GM18505 (cell line): ENCODE measurements around the gene NEAT1.

ENCODE experiments used
- ATAC-seq: cut with Tn5 transposase; IDR thresholded peaks from one replicate; pipeline ENCODE4 v1.9.1; 2021; ENCODE audit not compliant: unreplicated experiment
- POLR2A ChIP-seq: IDR thresholded peaks from 4 replicates; pipeline ENCODE4 v1.6.1; 2011; ENCODE audit warnings: borderline replicate concordance; ENCODE audit not compliant: insufficient read depth, insufficient read length; ENCODE audit errors: extremely low read depth

The NEAT1 gene

GRCh38 chr11:65422633-65423515, at the start of gene NEAT1:
Gene NEAT1, plus strand, starts transcription at chr11:65422798.
- no peak for ATAC-seq
- TF ChIP-seq POLR2A: peak; percentile 100

DNA sequence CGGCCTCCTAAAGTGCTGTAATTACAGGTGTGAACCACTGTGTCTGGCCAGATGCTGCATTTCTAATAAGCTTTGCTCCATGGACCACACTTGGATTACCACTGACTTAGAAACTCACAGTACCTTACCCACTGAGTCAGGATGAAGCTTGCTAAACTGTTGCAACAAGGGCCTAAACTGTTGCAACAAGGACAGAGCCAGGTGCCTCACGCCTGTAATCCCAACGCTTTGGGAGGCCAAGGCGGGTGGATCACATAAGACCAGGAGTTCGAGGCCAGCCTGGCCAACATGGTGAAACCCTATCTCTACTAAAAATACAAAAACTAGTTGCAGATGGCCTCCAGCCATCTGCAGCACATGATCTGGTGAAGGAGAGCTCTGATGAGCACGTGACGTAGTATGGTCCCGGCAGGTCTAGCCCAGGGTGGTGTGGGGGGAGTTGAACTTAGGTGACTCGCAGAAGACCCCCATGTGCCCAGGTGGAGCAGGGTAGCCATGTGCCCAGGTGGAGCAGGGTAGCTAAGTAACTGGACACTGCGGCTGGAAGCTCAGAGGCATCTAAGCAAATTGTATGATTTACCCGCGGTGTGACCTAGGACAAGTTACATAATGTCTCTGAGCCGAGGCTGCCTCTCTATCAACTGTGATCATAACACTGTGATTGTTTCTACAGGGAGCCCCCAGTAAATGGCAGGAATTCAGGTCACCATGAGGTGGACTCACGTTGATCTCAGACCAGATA, 48.6 kb upstream of the NEAT1 start:
- no peak for TF ChIP-seq POLR2A
- no peak for ATAC-seq

- no peak for ATAC-seq
- TF ChIP-seq POLR2A: no peak
These were observed 47.6 kb upstream of the NEAT1 start for GRCh38 chr11:65375012-65375411.

DNA sequence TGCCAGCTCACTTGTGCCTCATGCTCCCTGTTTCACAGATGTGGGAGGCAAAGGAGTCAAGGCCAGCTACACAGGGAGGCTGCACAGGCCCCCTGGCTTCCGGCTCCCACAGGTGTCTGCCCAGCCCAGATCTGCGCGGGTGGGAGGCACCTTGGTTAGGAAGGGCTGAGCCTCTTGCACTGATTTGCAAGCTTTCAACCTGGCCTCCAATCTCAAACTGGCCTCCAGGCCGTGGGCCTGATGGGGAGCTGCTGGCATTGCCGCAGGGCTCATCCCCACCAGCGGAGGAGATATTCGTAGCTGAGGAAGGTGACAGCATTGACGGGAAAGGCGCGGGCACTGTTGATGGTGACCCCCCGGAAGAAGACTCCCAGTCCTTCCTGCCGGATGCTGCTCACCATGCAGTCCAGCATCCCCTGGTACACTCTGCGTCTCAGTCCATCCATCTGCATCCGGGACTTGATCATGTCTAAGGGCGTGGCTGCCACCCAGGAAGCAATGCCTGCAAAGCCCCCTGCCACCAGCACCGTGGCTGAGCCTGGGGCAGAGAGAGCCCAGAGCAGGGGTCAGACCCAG, 46.4 kb upstream of the NEAT1 start:
- ATAC-seq: no peak
- TF ChIP-seq POLR2A: no peak

- no peak for TF ChIP-seq POLR2A
- ATAC-seq: no peak
These were observed 45.6 kb upstream of the NEAT1 start for GRCh38 chr11:65377036-65377435.

DNA sequence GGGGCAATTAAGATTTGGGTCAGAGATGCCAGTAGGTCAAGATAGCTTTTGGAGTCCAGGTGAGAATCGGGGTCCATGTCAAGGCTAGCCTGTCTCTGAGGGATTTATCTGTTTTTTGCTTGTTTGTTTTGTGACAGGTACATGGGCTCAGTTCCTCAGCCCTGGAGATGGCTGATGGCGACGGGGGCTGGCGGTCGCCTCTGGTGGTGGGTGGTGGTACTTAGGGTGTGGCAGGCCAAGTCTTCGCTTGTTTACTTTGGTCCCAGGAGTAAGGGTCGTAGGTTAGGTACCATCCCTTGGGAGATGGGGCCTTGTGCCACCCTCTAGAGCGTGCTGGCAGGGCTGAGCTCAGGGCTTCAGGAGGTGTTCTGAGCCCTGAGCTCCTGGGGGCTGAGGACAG, 44.8 kb upstream of the NEAT1 start:
- no peak for ATAC-seq
- no peak for TF ChIP-seq POLR2A

- ATAC-seq: no peak
These were observed 44.2 kb upstream of the NEAT1 start for GRCh38 chr11:65378208-65378927.

DNA sequence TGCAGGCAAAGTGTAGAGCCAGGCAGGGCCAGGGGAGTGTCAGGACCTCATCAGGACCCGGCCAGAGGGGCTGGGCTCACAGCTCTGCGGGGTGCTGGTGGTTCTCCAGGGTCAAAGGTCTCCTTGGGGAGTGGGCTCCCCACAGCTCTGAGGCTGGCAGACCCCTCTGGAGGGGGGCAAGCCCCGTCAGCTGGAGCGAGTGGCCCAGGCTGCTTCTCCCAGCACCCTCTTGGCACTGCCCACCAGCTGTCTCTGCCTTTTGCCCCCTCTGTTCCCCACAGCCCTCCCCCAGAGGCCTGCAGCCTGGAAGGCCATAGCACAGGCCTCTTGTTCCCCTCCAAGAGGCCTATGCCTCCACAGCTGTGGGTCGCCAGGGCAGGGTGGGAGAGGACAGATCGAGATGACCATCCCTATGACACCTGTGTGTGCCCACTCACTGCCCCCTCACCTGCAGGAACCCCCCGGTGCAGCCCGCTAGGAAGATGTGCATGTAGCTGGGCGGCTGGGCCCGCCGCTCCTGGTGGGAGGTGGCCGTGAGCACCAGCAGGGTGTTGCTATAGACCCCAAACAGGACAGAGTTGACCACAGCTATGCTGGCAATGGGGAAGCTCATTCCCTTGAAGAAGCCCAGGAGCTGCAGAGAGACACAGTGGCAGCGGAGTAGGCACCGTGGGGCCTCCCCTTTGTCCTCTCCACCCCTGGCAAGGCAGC, 43.5 kb upstream of the NEAT1 start:
- no peak for ATAC-seq
- no peak for TF ChIP-seq POLR2A

More at GRCh38 chr11:65378208-65378927, 44.2 kb upstream of the NEAT1 start:
- TF ChIP-seq POLR2A: no peak

DNA sequence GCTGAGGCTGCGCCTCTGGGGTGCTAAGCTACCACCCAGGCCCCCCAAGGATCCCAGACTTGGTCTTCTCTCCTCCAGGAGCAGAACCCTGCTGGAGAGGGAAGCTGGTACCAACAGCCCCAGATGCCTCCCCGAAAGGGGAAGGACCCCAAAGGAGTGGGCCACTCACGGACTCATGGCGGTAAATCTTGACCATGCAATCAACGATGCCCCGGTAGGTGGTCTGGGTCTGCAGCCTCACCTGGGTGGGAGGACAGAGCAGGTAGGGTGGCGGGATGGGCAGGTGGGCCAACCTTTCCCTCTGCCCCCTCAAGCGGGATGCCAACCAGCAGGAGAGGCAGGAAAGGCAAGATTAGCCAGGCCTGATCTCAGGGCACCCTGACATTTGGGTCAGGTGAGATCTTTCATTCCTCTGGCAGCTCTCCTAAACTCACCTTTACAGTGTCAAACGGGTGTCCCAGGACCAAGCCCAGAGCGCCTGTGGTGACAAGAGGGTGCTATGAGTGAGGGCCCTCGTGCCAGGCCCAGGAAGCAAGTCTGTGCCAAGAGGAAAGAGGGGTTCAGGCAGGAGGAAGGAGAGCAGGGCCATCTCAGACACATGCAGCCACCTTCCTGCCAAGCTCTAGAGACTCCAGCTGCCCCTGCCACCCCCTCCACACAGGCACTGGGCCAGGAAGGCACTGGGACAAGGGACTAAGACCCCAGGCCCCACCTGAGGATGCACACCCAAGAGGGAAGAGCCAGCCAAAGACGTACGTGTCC, 42.7 kb upstream of the NEAT1 start:
- ATAC-seq: no peak
- no peak for TF ChIP-seq POLR2A

DNA sequence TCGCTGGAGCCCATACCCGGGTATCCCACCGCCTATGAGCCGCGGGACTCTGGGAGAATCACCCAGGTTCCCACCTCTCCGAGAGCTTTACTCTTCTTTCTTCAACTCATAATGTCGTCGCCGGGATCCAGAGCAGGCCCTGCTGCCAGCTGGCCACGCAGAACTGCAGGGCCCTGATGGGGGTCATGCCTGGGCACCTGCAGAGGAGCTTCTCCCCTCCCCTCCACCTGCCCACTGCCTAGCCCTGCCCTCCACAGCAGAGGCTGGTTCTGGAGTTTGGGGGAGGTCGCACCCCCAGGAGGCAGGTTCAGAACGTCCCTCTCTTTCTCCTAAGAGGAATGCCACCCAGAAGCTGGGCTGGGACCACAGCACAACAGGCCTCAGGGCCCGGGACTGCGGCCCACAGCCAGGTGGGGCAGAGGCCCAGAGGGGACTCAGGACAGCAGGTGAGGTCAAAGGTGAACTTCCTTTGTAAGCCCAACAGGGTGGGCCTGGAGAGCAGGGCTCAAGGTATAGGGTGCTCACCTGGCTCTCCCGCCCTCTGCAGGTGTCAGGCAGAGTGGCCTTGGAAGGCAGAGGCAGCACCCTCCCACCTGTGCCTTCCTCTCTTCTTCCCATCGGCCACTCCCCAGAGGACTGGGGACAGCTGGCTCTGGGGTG, 42.0 kb upstream of the NEAT1 start:
- ATAC-seq: no peak
- no peak for TF ChIP-seq POLR2A

DNA sequence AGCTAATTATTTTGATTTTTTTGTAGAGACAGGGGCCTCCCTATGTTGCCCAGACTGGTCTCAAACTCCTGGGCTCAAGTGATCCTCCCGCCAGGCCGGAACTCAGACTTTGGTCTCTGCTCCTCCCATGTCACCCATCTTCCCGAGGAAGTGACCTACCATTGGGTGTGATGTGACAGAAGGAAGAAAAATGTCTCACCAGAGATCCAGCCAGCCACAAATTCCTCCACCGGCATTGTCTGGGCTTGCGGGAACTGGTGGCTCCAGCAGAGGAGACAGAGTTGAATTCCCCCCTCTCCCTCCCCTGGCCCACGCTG, 40.9 kb upstream of the NEAT1 start:
- TF ChIP-seq POLR2A: no peak
- peak; percentile 2 for ATAC-seq
